Vagina (tissue), 2 donors: ENCODE measurements around the gene WSCD1. TPM values are rescaled to one million over a fixed set of nuclear protein-coding genes. Genes with fewer than 3 reads are reported as not detected.

Source experiments
- DNase-seq, 2 donors: peaks; one replicate each; pipeline ENCODE4 v3.0.0-alpha.2; 2017; ENCODE audit errors: extremely low spot score in 2 of 2
- H3K27ac ChIP-seq: fragments of 200-600 bp; sonication (generic); one replicate; pipeline ENCODE4 v1.5.1; 2019
- H3K27me3 ChIP-seq: fragments of 200-600 bp; sonication (generic); one replicate; pipeline ENCODE4 v1.5.1; 2019
- H3K36me3 ChIP-seq, 2 donors: fragments of 200-600 bp; sonication (generic); one replicate each; pipeline ENCODE4 v1.5.1; 2017 to 2019
- H3K4me1 ChIP-seq: fragments of 200-600 bp; sonication (generic); one replicate; pipeline ENCODE4 v1.5.1; 2019
- H3K4me3 ChIP-seq, 2 donors: fragments of 200-600 bp; sonication (generic); 1 replicate in 1 of 2; 2 replicates in 1 of 2; pipeline ENCODE4 v1.5.1; 2016 to 2019
- H3K9me3 ChIP-seq: fragments of 200-600 bp; sonication (generic); one replicate; pipeline ENCODE4 v1.5.1; 2019
- CTCF ChIP-seq, 3 experiments: fragments of 450-650 bp in 2 of 3; fragments of 200-600 bp in 1 of 3; sonication (generic) in 1 of 3; IDR thresholded peaks; one replicate each; pipeline ENCODE4 v1.5.1; 2017 to 2019; ENCODE audit warnings: antibody characterized with exemption in 3 of 3, mild to moderate bottlenecking in 2 of 3, moderate library complexity in 2 of 3
- POLR2A ChIP-seq, 2 donors: fragments of 450-650 bp; IDR thresholded peaks; one replicate each; pipeline ENCODE4 v1.6.1; 2017; ENCODE audit warnings: antibody characterized with exemption in 2 of 2, mild to moderate bottlenecking in 2 of 2, moderate library complexity in 2 of 2
- POLR2AphosphoS5 ChIP-seq, 2 donors: sonication (generic); formaldehyde crosslinking; IDR thresholded peaks; one replicate each; pipeline ENCODE4 v1.9.0; 2017; ENCODE audit warnings: antibody characterized with exemption in 2 of 2, mild to moderate bottlenecking in 2 of 2, low read depth in 1 of 2; ENCODE audit not compliant: insufficient read depth in 1 of 2
- intact Hi-C: fragments of 100-400 bp; cut with DNase I; formaldehyde crosslinking; loops from one replicate; pipeline ENCODE4 v1.15.1; 2023
- total RNA-seq: library from RNA; depleted of rRNA; stranded (reverse); fragments of >200 nt; gene quantifications from one replicate; pipeline ENCODE4 v1.2.3, GENCODE V29; 2016

WSCD1 gene
- total RNA-seq, 1 donor from 2014 or later, result 2.0 TPM

- intact Hi-C loops, result no loop called here
- H3K4me1 ChIP-seq, result no peaks in the 10 kb centered on the region
- no peaks in the 10 kb centered on the region for H3K36me3 ChIP-seq
- DNase-seq, result no peak
- H3K9me3 ChIP-seq, result no peaks in the 10 kb centered on the region
- no peak overlapping the region for H3K4me3 ChIP-seq
- no peaks in the 10 kb centered on the region for H3K27me3 ChIP-seq
- no peak overlapping the region for H3K27ac ChIP-seq
- TF ChIP-seq POLR2A (IDR thresholded peaks at IDR 0.05) (no peak), POLR2AphosphoS5 (IDR thresholded peaks at IDR 0.05; ENCODE audit: insufficient read depth in 1 of 2, low read depth in 1 of 2) (no peak), CTCF (IDR thresholded peaks at IDR 0.05) (no peak)
Measured at GRCh38 chr17:6096201-6097004, 26.2 kb downstream of the WSCD1 start.

- Histone ChIP-seq H3K4me1 (no peaks in the 10 kb centered on the region), H3K27me3 (no peaks in the 10 kb centered on the region), H3K4me3 (no peak overlapping the region), H3K9me3 (no peaks in the 10 kb centered on the region), H3K36me3 (no peaks in the 10 kb centered on the region), H3K27ac (no peak overlapping the region)
- no peak for TF ChIP-seq POLR2AphosphoS5 (IDR thresholded peaks at IDR 0.05; ENCODE audit: insufficient read depth in 1 of 2, low read depth in 1 of 2)
- no peak for TF ChIP-seq POLR2A (IDR thresholded peaks at IDR 0.05)
- TF ChIP-seq CTCF (IDR thresholded peaks at IDR 0.05), result no peak
- intact Hi-C loops, result no loop called here
- DNase-seq, result no peak
Measured at GRCh38 chr17:6097005-6097279, 26.8 kb downstream of the WSCD1 start.

GRCh38 chr17:6098050-6098822 lies 28.1 kb downstream of the WSCD1 start:
- Histone ChIP-seq H3K27ac (no peak overlapping the region), H3K27me3 (no peaks in the 10 kb centered on the region), H3K4me3 (no peak overlapping the region), H3K4me1 (no peaks in the 10 kb centered on the region), H3K9me3 (no peaks in the 10 kb centered on the region), H3K36me3 (no peaks in the 10 kb centered on the region)
- peak; percentile 38 to 82 for TF ChIP-seq POLR2AphosphoS5 (IDR thresholded peaks at IDR 0.05; ENCODE audit: insufficient read depth in 1 of 2, low read depth in 1 of 2)
- TF ChIP-seq CTCF (IDR thresholded peaks at IDR 0.05), result no peak
- no peak for DNase-seq
- intact Hi-C loops, result no loop called here

GRCh38 chr17:6098823-6099180 lies 28.6 kb downstream of the WSCD1 start:
- intact Hi-C loops, result no loop called here
- no peaks in the 10 kb centered on the region for H3K9me3 ChIP-seq
- no peak overlapping the region for H3K27ac ChIP-seq
- no peaks in the 10 kb centered on the region for H3K36me3 ChIP-seq
- H3K4me3 ChIP-seq, result no peak overlapping the region
- no peaks in the 10 kb centered on the region for H3K4me1 ChIP-seq
- no peaks in the 10 kb centered on the region for H3K27me3 ChIP-seq
- TF ChIP-seq CTCF (IDR thresholded peaks at IDR 0.05) (no peak), POLR2AphosphoS5 (IDR thresholded peaks at IDR 0.05; ENCODE audit: insufficient read depth in 1 of 2, low read depth in 1 of 2) (peak in 1 of 2 donors; percentile 28), POLR2A (IDR thresholded peaks at IDR 0.05) (no peak)
- DNase-seq, result no peak

GRCh38 chr17:6099492-6099891 lies 29.3 kb downstream of the WSCD1 start:
- TF ChIP-seq CTCF (IDR thresholded peaks at IDR 0.05) (no peak), POLR2A (IDR thresholded peaks at IDR 0.05) (no peak), POLR2AphosphoS5 (IDR thresholded peaks at IDR 0.05; ENCODE audit: insufficient read depth in 1 of 2, low read depth in 1 of 2) (no peak)
- intact Hi-C loops, result no loop called here
- Histone ChIP-seq H3K9me3 (no peaks in the 10 kb centered on the region), H3K4me1 (no peaks in the 10 kb centered on the region), H3K27me3 (no peaks in the 10 kb centered on the region), H3K36me3 (no peaks in the 10 kb centered on the region), H3K27ac (no peak overlapping the region), H3K4me3 (no peak overlapping the region)
- no peak for DNase-seq
